Caco-2 (cell line): ENCODE results near the gene PKP3. TPM values are rescaled to one million over a fixed set of nuclear protein-coding genes. Genes with fewer than 3 reads are reported as not detected.

ENCODE experiments used
- BruUV-seq: library from RNA; stranded (reverse); fragments of 400-500 nt; replicated peaks from 2 replicates; lab custom pipeline; 2021; lab: Mats Ljungman, UMichigan
- CTCF ChIA-PET: fragments of 300-600 bp; sonication (Branson Sonifier 250); formaldehyde crosslinking; loops from one replicate; lab custom pipeline; 2022; ENCODE audit warnings: antibody characterized with exemption; lab: Charles Lee
- POLR2A ChIA-PET: fragments of 300-600 bp; sonication (Branson Sonifier 250); formaldehyde crosslinking; loops from one replicate; lab custom pipeline; 2022; ENCODE audit warnings: antibody characterized with exemption; lab: Charles Lee
- DNase-seq, 2 experiments: peaks; one replicate each; pipeline versions ENCODE4 v3.0.0 to v3.0.0-alpha.2; 2020 to 2022
- H3K27me3 ChIP-seq: replicated peaks from 2 replicates; pipeline ENCODE4 v1.6.0; 2011; ENCODE audit warnings: low read length; ENCODE audit not compliant: control insufficient read depth, insufficient read depth
- H3K36me3 ChIP-seq: 2 replicates; pipeline ENCODE4 v1.5.1; 2011; ENCODE audit warnings: low read length; ENCODE audit not compliant: control insufficient read depth, insufficient read depth
- H3K4me1 ChIP-seq: fragments of 250-450 bp; sonication (Bioruptor Pico); 2 replicates; pipeline ENCODE4 v1.5.1; 2020; ENCODE audit warnings: mild to moderate bottlenecking
- H3K4me3 ChIP-seq: 2 replicates; pipeline ENCODE4 v1.5.1; 2011; ENCODE audit warnings: low read depth, mild to moderate bottlenecking, control low read depth, low read length
- H3K9me3 ChIP-seq: fragments of 250-450 bp; sonication (Bioruptor Pico); 2 replicates; pipeline ENCODE4 v1.5.1; 2020; ENCODE audit warnings: mild to moderate bottlenecking, moderate library complexity
- H3K27ac Mint-ChIP-seq: one replicate; pipeline ENCODE4 v1.8.0; 2022; ENCODE audit warnings: mixed read lengths; ENCODE audit not compliant: unreplicated experiment
- H3K27me3 Mint-ChIP-seq: one replicate; pipeline ENCODE4 v1.8.0; 2022; ENCODE audit warnings: mixed read lengths; ENCODE audit not compliant: insufficient read depth, unreplicated experiment
- H3K36me3 Mint-ChIP-seq: one replicate; pipeline ENCODE4 v1.8.0; 2022; ENCODE audit warnings: mild to moderate bottlenecking, mixed read lengths; ENCODE audit not compliant: insufficient read depth, unreplicated experiment
- H3K4me1 Mint-ChIP-seq: one replicate; pipeline ENCODE4 v1.8.0; 2022; ENCODE audit warnings: low read depth, mixed read lengths; ENCODE audit not compliant: unreplicated experiment
- H3K4me3 Mint-ChIP-seq: one replicate; pipeline ENCODE4 v1.8.0; 2022; ENCODE audit warnings: mild to moderate bottlenecking, moderate library complexity, mixed read lengths; ENCODE audit not compliant: unreplicated experiment
- H3K9me3 Mint-ChIP-seq: one replicate; pipeline ENCODE4 v1.8.0; 2022; ENCODE audit warnings: mixed read lengths; ENCODE audit not compliant: unreplicated experiment
- intact Hi-C: fragments of 100-400 bp; cut with micrococcal nuclease; formaldehyde crosslinking; loops from one replicate; pipeline ENCODE4 v1.10.0; 2022; ENCODE audit not compliant: unreplicated experiment
- total RNA-seq: library from RNA; stranded (reverse); gene quantifications from 2 replicates; pipeline ENCODE4 v1.2.3, GENCODE V29; 2022
- TF ChIP-seq, protein P1 (sequence below), 2 experiments: fragments of 200-600 bp in 1 of 2; IDR thresholded peaks; 1 replicate in 1 of 2; 2 replicates in 1 of 2; pipeline versions ENCODE4 v1.5.1 to v1.8.0; 2011 to 2022; ENCODE audit warnings: antibody characterized with exemption in 1 of 2, control low read depth in 1 of 2, inconsistent platforms in 1 of 2, low read depth in 1 of 2, low read length in 1 of 2, mild to moderate bottlenecking in 1 of 2, moderate library complexity in 1 of 2; ENCODE audit not compliant: insufficient read depth in 1 of 2, severe bottlenecking in 1 of 2, unreplicated experiment in 1 of 2

PKP3 gene
- total RNA-seq, 1 experiment from 2014 or later: 149 TPM

- ChIA-PET POLR2A (interaction anchor here (1.1 to 1.8 kb wide), 3 partner anchors 11 to 210 kb away, joined by 3 to 7 read pairs (median 4); partner anchors contain the start of genes ANO9, BET1L and RIC8A), CTCF (interaction anchor here (1.2 to 2.2 kb wide), 3 partner anchors 11 to 59 kb away, joined by 3 to 43 read pairs (median 8); partner anchors contain the start of gene PTDSS2)
- H3K4me3 Mint-ChIP-seq: peak overlapping the region; percentile 82
- TF ChIP-seq, protein P1, sequence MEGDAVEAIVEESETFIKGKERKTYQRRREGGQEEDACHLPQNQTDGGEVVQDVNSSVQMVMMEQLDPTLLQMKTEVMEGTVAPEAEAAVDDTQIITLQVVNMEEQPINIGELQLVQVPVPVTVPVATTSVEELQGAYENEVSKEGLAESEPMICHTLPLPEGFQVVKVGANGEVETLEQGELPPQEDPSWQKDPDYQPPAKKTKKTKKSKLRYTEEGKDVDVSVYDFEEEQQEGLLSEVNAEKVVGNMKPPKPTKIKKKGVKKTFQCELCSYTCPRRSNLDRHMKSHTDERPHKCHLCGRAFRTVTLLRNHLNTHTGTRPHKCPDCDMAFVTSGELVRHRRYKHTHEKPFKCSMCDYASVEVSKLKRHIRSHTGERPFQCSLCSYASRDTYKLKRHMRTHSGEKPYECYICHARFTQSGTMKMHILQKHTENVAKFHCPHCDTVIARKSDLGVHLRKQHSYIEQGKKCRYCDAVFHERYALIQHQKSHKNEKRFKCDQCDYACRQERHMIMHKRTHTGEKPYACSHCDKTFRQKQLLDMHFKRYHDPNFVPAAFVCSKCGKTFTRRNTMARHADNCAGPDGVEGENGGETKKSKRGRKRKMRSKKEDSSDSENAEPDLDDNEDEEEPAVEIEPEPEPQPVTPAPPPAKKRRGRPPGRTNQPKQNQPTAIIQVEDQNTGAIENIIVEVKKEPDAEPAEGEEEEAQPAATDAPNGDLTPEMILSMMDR (IDR thresholded peaks at IDR 0.05; ENCODE audit: insufficient read depth in 1 of 2, low read depth in 1 of 2, low read length in 1 of 2, severe bottlenecking in 1 of 2, unreplicated experiment in 1 of 2): no peak
- H3K27me3 Mint-ChIP-seq: no peaks in the 10 kb centered on the region
- peaks cover 50% of the 10 kb centered on the region for H3K36me3 Mint-ChIP-seq
- H3K9me3 ChIP-seq: no peaks in the 10 kb centered on the region
- H3K4me1 Mint-ChIP-seq: peaks cover 18% of the 10 kb centered on the region
- DNase-seq: no peak
- intact Hi-C loops: loop anchor here (1.0 kb wide), 2 partner anchors 31 to 89 kb away; no protein-coding TSS in a partner anchor
- H3K27me3 ChIP-seq: no peaks in the 10 kb centered on the region
- peaks cover 31% of the 10 kb centered on the region for H3K4me1 ChIP-seq
- no peaks in the 10 kb centered on the region for H3K36me3 ChIP-seq
- H3K9me3 Mint-ChIP-seq: no peaks in the 10 kb centered on the region
- TSS peak; percentile 24 for BruUV-seq
- peak overlapping the region; percentile 96 for H3K4me3 ChIP-seq
- peak overlapping the region; percentile 89 for H3K27ac Mint-ChIP-seq
These were observed 23.8 kb downstream of the PKP3 start for GRCh38 chr11:417652-418342.

- Mint-ChIP-seq H3K4me3 (peak overlapping the region; percentile 82), H3K9me3 (no peaks in the 10 kb centered on the region), H3K36me3 (peaks cover 50% of the 10 kb centered on the region), H3K4me1 (peaks cover 18% of the 10 kb centered on the region), H3K27me3 (no peaks in the 10 kb centered on the region), H3K27ac (no peak overlapping the region)
- Histone ChIP-seq H3K9me3 (no peaks in the 10 kb centered on the region), H3K36me3 (peaks cover 2% of the 10 kb centered on the region; the same call in 1 of the 2 replicates), H3K4me1 (peaks cover 37% of the 10 kb centered on the region), H3K4me3 (no peak overlapping the region), H3K27me3 (no peaks in the 10 kb centered on the region)
- TF ChIP-seq, protein P1 (IDR thresholded peaks at IDR 0.05; ENCODE audit: insufficient read depth in 1 of 2, low read depth in 1 of 2, low read length in 1 of 2, severe bottlenecking in 1 of 2, unreplicated experiment in 1 of 2): no peak
- no peak for DNase-seq
- ChIA-PET CTCF (no interaction called here), POLR2A (no interaction called here)
- intact Hi-C loops: no loop called here
- BruUV-seq: TSS peak; percentile 15
These were observed 24.6 kb downstream of the PKP3 start for GRCh38 chr11:418343-419247.
